Measurements from ENCODE around the gene ARPC3.
"Not testable (repeated sequence)": the region's sequence is repeated elsewhere in the genome, so short reads cannot be mapped to it uniquely, and the experiment has no call there.

The ARPC3 gene

DNA sequence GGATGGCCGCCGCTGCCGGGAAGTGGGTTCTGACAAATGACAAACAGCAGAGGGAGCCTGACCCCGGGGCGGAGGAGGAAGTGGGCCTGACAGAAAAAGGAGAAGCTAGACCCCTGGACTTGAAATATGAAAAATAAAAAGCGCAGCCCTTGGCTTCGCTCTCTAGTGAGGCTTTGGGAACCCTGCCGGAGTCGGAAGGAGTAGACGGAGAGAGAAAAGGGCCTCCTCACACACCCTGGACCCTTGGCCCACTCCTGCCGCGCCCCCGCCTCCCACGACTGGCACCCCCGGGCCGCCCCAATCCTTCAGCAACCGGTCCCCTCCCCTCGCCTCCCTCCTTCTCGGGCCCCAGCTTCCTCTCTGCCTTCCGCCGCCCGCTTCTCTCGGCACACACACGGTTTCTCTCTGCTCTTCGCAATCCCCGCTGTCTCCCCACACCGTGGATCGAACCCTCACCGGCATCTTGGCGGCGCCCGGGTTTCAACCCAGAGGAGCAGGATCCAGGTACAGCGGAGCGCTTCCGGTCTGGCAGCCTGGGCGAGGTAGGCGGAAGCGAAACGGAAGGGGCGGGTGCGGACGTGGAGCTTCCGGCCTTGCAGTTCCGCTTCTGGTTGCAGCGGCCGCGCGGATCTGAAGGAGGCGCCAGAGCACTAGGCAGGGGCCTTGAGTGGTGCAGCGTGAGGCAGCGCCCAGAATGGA lies at the start of gene ARPC3:
Gene ARPC3 (minus strand): TSS at position 539 of the 699 bp plus-strand sequence. CDS start 77 bp downstream, at position 462.
- peak; percentile 98 for DNase-seq

GRCh38 chr12:110498984-110499706 lies 49.0 kb upstream of the ARPC3 start:
- no peak for DNase-seq

DNA sequence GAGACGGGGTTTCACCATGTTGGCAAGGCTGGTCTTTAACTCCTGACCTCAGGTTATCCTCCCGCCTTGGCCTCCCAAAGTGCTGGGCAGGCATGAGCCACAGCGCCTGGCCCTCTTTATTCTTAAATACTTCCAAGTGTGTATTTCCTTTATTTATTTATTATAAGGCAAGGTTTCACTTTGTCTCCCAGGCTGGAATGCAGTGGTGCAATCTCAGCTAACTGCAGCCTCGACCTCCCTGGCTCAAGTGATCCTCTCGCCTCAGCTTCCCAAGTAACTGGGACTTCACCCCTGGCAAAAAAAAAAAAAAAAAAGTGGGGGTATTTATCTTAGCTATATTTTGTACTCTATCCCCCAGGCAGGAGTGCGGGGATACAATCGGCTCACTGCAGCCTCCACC lies 25.3 kb upstream of the ARPC3 start:
- DNase-seq = no peak

DNA sequence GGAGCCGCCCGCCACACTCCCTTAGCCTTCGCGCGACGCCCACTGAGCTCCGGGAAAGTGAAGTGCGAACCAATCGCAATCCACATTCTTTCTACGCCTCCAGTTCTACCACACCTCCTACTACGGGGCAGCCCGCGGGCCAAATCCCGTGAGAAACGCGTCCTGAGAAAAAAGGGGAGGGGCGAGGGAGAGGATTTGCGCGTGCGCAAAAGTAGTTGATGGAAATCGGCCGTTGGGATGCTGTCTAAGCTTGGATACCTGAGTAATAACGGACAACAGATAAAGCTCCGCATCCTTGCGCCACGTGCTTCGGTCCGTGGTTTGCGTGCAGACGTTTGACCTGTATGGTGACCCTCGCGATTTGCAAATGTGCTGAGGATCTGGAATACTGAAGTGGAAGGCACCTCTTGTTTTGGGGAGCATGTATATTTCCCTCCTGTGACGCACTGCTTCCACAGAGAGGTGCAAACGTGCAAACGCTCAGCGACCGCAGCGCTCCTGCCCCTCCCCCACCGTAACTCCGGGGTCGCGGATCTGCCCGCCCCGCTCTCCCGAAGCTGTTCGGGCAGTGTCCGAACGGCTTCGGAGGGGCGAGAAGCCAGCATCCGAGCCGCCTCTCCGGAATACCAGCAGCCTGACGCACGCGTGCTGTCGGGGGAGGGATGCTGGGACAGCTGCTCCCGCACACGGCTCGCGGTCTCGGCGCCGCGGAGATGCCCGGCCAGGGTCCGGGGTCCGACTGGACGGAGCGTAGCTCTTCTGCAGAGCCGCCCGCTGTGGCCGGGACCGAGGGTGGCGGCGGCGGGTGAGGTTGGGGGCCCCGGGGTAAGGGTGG lies 18.3 kb upstream of the ARPC3 start, which contains the start of the genes FAM216A and GPN3:
Gene FAM216A (plus strand): TSS at position 632 of the 835 bp plus-strand sequence. CDS start 31 bp downstream, at position 663.
Gene GPN3 (minus strand): TSS at position 44 of the 835 bp plus-strand sequence. CDS start 54 bp downstream, outside the sequence.
- peak; percentile 100 for DNase-seq

DNA sequence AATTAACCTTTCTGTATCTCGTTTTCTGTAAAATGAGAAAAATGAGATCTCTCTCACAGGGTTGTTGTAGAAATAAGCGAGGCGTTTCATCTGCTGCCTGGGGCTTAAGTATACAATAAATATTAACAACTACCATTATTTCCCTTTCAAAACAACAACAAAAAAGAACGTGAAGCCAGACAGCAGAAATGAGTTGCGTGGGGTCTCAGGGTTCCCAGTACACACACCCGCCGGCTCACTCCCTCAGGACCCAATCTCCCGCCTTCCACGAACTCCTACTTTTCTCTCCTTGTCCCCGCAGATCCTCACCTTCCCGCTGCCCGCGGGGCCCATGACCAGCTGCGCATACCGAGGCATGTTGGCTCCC lies 17.7 kb upstream of the ARPC3 start:
- DNase-seq = no peak

- DNase-seq = no peak
These were observed 16.7 kb upstream of the ARPC3 start for GRCh38 chr12:110466791-110467190.

DNA sequence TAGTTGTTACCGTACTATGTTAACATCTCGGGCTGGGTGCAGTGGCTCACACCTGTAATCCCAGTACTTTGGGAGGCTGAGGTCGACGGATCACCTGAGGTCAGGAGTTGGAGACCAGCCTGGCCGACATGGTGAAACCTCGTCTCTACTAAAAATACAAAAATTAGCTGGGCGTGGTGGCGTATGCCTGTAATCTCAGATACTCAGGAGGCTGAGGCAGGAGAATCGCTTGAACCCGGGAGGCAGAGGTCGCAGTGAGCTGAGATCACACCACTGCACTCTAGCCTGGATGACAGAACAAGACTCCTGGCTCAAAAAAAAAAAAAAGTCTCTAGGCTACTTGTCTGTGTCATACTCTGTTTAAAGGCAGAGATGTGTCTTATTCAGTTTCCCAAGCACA lies 15.6 kb upstream of the ARPC3 start:
- not testable (repeated sequence) for DNase-seq

- DNase-seq = no peak
These were observed 14.9 kb upstream of the ARPC3 start for GRCh38 chr12:110465024-110465423.

- not testable (repeated sequence) for DNase-seq
These were observed 11.1 kb upstream of the ARPC3 start for GRCh38 chr12:110461189-110461588.

- no peak for DNase-seq
These were observed 8.6 kb upstream of the ARPC3 start for GRCh38 chr12:110458756-110459155.

DNA sequence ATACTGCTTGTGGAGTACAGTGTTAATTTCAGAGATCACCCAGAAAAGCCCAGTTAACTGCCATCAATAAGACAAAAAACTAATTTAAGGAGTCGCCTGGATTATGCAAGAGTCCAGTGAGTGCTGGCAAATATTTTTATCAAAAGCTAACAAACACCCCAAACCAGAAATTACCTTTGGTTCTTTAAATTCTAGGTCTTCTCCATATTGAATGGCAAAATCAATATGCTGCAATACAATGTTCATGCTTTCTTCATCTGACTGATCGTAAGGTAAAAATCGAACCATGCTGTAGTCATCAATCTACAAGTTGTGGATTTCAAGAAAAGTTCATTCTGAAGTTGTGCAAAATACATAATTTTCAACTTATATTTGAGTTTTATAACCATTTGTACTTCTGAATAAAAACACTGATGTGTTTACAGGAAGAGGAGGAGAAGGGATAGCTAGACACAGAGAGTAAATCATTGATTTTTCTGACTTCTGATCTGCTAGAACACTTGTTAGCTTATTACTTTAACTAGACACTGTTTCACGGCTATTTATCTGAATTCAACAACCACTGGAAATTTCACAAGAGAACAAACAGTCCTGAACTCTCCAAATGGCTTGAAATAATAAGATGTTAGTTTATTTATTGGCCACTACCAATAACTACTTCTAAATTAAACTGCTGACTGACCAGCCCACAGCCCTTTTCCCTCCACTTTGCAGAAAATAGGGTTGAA lies 3.6 kb upstream of the ARPC3 start:
- DNase-seq = no peak

DNA sequence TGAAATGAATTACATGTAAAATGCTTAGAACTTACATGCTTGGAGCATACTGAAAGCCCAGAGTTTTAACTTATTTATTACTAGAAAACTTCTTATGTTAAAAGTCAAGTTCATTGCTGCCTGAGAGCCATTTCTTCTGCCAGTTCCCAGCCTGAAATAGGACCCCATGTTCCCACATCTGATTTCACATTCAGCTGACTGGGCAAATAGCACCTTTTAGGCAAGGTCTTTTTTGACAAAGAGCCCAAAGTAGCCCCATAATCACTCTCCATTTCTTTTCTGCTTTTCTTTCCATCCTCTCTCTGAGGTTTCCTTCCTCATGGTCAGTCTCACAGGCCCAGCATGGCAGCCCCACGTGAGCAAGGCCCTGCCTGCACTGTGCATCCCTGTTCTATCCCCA lies 1.1 kb upstream of the ARPC3 start:
- no peak for DNase-seq

DNA sequence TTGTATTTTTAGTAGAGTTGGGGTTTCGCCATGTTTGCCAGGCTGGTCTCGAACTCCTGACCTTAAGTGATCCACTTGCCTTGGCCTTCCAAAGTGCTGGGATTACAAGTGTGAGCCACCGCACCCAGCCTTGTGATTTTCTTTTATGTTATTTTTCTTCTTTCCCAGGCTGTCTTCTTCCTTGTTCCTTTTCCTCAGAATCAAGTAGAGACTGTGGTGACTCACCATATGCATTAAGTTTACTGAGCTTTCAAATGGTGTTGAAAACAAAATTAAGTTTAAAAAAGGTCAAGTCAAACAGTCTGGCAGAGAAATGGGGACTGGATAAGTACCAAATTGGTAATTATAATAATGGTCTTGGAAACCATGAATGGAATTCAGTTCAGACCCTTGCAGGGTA lies 5.7 kb downstream of the ARPC3 start:
- no peak for DNase-seq

- DNase-seq = no peak
These were observed 13.9 kb downstream of the ARPC3 start for GRCh38 chr12:110436231-110436630.

DNA sequence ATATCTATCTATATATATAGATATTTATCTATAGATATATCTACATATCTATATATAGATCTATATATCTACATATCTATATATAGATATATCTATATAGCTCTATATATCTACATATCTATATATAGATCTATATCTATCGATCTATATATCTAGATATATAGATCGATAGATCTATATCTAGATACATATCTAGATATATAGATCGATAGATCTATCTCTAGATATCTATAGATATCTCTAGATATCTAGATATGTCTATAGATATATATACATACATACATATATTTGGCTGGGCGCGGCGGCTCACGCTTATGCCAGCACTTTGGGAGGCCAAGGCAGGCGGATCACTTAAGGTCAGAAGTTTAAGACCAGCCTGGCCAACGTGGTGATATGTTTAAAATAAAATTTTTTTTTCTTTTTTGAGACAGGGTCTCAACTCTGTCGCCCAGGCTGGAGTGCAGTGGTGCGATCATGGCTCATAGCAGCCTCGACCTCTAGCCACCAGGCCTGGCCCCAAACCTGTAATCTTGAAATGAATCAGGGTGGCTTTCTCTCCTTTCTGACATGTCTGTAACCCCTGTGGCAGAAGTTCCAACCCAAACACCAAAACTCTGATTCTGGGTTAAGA lies 18.1 kb downstream of the ARPC3 start:
- no peak for DNase-seq

GRCh38 chr12:110429676-110430075 lies 20.5 kb downstream of the ARPC3 start:
- DNase-seq = not testable (repeated sequence)

DNA sequence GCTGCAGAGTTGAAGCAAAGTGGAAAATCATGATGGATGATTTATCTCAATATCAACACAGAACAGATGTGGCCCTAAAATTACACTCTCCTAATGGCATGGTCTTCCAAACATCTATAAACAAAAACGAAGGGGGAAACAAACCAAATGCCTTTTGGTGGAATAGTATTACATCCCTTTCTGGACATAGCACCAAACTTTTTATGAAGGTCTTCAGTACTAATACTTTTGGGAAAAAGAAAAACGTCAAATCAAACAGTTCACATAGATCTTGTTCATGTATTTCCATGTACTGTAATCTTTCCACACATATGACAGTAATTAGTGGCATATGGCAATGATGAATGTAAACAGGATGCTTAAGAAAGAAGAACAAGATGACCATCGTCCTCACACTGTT lies 23.7 kb downstream of the ARPC3 start:
- DNase-seq = no peak

GRCh38 chr12:110424237-110424636 lies 25.9 kb downstream of the ARPC3 start:
- DNase-seq = no peak

DNA sequence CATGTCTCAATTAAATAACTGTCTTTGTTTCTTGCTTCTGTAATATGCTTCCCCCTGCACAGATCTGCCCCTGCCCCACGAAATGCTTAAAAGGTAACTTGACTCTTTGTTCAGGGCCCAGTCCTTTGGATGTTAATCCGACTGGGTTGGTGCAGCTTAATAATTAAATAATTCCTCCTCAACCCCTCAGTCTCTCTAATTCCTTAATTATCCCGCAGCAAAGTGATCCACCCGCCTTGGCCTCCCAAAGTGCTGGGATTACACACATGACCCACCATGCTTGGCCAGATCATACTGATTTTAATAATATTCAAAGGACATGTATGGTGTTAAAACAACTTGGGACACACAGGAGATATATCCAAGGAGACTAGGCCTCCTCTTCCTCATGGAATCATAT lies 28.4 kb downstream of the ARPC3 start:
- DNase-seq = no peak

DNA sequence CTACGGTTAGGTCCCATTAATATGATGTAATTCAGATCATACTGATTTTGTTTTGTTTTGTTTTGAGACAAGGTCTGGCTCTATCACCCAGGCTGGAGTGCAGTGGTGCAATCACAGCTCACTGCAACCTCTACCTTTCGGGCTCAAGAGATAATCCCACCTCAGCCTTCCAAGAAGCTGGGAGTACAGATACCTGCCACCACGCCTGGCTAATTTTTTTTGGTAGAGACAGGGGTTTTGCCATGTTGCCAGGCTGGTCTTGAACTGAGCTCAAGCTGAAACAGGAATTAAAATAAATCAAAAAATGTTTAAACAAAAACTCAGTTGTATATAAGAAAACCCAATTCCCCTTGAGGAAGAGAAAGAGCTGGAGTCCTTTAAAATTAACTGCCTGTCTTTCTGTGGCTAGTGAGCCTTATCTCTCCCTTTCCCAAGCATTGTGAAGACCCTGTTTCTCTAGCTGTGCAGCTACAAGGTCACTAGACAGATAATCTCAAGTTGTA lies 28.9 kb downstream of the ARPC3 start:
- no peak for DNase-seq

- not testable (repeated sequence) for DNase-seq
These were observed 29.5 kb downstream of the ARPC3 start for GRCh38 chr12:110420644-110421043.

DNA sequence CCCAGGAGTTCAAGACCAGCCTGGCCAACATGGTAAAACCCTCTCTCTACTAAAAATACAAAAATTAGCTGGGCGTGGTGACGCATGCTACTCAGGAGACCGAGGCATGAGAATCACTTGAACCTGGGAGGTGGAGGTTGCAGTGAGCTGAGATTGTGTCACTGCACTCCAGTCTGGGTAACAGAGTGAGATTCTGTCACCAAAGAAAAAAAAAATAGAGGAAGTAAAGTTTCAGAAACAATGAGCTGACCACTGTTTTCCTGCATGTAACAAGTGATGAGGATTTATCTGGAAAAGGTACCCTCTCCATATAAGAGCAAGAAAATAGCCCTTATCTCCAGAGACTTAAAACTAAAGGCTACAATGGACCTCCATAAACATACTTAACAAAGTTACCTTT lies 33.0 kb downstream of the ARPC3 start:
- not testable (repeated sequence) for DNase-seq

Measured in eye (tissue), 1 donor.